Activated CD8-positive, alpha-beta T cell treated with anti-CD3 and anti-CD28 coated beads for 36 hours (primary cell): ENCODE results near the gene ESPL1. TPM values are rescaled to one million over a fixed set of nuclear protein-coding genes. Genes with fewer than 3 reads are reported as not detected.

Experiments used
- ATAC-seq: fragments of 200-7000 bp; cut with Tn5 transposase; one replicate; pipeline ENCODE4 v1.10.0; 2021; ENCODE audit warnings: mild to moderate bottlenecking, moderate library complexity
- CTCF ChIA-PET: fragments of 350-600 bp; sonication (Branson Sonifier 250); formaldehyde crosslinking; loops from one replicate; lab custom pipeline; 2021; ENCODE audit warnings: antibody characterized with exemption; lab: Charles Lee
- POLR2A ChIA-PET: fragments of 350-600 bp; sonication (Branson Sonifier 250); formaldehyde crosslinking; loops from one replicate; lab custom pipeline; 2021; ENCODE audit warnings: antibody characterized with exemption; lab: Charles Lee
- DNase-seq: peaks from one replicate; pipeline ENCODE4 v3.0.0-alpha.2; 2020
- H3K27ac Mint-ChIP-seq: one replicate; pipeline ENCODE4 v1.8.0; 2021; ENCODE audit warnings: mild to moderate bottlenecking, mixed read lengths
- H3K27me3 Mint-ChIP-seq: one replicate; pipeline ENCODE4 v1.8.0; 2021; ENCODE audit warnings: mixed read lengths
- H3K36me3 Mint-ChIP-seq: one replicate; pipeline ENCODE4 v1.8.0; 2021; ENCODE audit warnings: low read depth, mixed read lengths
- H3K4me1 Mint-ChIP-seq: one replicate; pipeline ENCODE4 v1.8.0; 2021; ENCODE audit warnings: low read depth, mixed read lengths
- H3K4me3 Mint-ChIP-seq: one replicate; pipeline ENCODE4 v1.8.0; 2021; ENCODE audit warnings: mild to moderate bottlenecking, moderate library complexity, mixed read lengths
- H3K9me3 Mint-ChIP-seq: one replicate; pipeline ENCODE4 v1.8.0; 2021; ENCODE audit warnings: mixed read lengths
- CTCF ChIP-seq: fragments of 200-600 bp; IDR thresholded peaks from one replicate; pipeline ENCODE4 v1.8.0; 2022; ENCODE audit warnings: antibody characterized with exemption, mild to moderate bottlenecking
- intact Hi-C: fragments of 100-400 bp; cut with micrococcal nuclease; formaldehyde crosslinking; loops from one replicate; pipeline ENCODE4 v1.10.0; 2022
- total RNA-seq, 2 experiments: library from RNA; stranded (reverse); gene quantifications; one replicate each; pipeline ENCODE4 v1.2.3, GENCODE V29; 2021

Gene ESPL1
- total RNA-seq, 2 experiments from 2014 or later, result 62.1 to 63.4 TPM

DNA sequence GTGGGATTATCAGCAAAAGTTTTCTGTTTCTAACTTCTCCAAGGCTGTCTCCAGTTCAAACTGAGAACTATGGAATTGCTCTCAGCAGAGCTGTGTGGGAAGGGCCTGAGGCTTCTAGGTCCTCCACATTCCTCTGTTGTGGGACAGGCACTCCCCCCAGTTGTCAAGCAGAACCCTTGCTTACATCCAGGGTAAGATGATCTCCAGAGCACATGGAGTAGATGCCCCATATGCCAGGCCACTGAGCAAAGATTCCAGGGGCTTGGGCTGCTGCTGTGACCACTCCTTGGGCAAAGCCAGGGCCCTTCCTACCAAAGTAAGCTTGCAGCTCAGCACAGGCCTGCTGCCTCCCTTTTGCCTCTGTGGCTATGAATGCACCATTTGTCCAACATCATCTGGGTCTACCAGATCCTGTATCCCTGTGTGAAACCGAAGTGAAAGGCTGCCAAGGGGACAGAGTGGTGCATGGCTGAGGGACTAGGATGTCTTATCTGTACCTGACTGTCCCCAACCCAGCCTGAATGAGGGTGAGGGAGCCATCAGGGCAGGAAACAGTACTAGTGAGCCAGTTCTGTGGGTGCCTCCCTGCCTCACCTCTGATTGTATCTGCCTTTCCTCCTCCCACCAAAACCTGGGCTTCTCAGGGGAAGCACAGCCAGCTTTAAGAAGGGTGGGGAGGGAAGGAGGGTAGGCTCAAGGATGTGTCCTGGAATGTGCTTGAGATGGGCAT, 13.1 kb upstream of the ESPL1 start:
- no peak overlapping the region for H3K4me3 Mint-ChIP-seq
- no peaks in the 10 kb centered on the region for H3K9me3 Mint-ChIP-seq
- ATAC-seq, result no peak
- POLR2A ChIA-PET, result interaction anchor here (0.9 to 1.6 kb wide), 3 partner anchors 66 to 163 kb away, joined by 3 to 6 read pairs (median 3); partner anchors contain the start of genes AAAS, CSAD and ZNF740
- CTCF ChIA-PET, result interaction anchor here (0.9 to 6.4 kb wide), 5 partner anchors 12 to 43 kb away, joined by 3 to 100 read pairs (median 4); partner anchors contain the start of gene ESPL1
- peaks cover 45% of the 10 kb centered on the region for H3K4me1 Mint-ChIP-seq
- H3K36me3 Mint-ChIP-seq, result peaks cover 11% of the 10 kb centered on the region
- intact Hi-C loops, result no loop called here
- DNase-seq, result no peak
- TF ChIP-seq CTCF, result no peak
- peak overlapping the region; percentile 49 for H3K27ac Mint-ChIP-seq
- no peaks in the 10 kb centered on the region for H3K27me3 Mint-ChIP-seq

GRCh38 chr12:53255996-53256395, 12.1 kb upstream of the ESPL1 start:
- no peaks in the 10 kb centered on the region for H3K27me3 Mint-ChIP-seq
- peaks cover 44% of the 10 kb centered on the region for H3K4me1 Mint-ChIP-seq
- no peak overlapping the region for H3K4me3 Mint-ChIP-seq
- no peaks in the 10 kb centered on the region for H3K9me3 Mint-ChIP-seq
- peaks cover 11% of the 10 kb centered on the region for H3K36me3 Mint-ChIP-seq
- ChIA-PET CTCF (interaction anchor here (1.0 to 6.4 kb wide), 6 partner anchors 11 to 157 kb away, joined by 3 to 55 read pairs (median 4); partner anchors contain the start of gene ESPL1), POLR2A (interaction anchor here (1.6 to 1.8 kb wide), 3 partner anchors 11 to 76 kb away, joined by 6 to 12 read pairs (median 7); partner anchors contain the start of genes CSAD, ESPL1 and ZNF740)
- DNase-seq (no peak), ATAC-seq (no peak)
- intact Hi-C loops, result no loop called here
- TF ChIP-seq CTCF, result no peak
- peak overlapping the region; percentile 49 for H3K27ac Mint-ChIP-seq

DNA sequence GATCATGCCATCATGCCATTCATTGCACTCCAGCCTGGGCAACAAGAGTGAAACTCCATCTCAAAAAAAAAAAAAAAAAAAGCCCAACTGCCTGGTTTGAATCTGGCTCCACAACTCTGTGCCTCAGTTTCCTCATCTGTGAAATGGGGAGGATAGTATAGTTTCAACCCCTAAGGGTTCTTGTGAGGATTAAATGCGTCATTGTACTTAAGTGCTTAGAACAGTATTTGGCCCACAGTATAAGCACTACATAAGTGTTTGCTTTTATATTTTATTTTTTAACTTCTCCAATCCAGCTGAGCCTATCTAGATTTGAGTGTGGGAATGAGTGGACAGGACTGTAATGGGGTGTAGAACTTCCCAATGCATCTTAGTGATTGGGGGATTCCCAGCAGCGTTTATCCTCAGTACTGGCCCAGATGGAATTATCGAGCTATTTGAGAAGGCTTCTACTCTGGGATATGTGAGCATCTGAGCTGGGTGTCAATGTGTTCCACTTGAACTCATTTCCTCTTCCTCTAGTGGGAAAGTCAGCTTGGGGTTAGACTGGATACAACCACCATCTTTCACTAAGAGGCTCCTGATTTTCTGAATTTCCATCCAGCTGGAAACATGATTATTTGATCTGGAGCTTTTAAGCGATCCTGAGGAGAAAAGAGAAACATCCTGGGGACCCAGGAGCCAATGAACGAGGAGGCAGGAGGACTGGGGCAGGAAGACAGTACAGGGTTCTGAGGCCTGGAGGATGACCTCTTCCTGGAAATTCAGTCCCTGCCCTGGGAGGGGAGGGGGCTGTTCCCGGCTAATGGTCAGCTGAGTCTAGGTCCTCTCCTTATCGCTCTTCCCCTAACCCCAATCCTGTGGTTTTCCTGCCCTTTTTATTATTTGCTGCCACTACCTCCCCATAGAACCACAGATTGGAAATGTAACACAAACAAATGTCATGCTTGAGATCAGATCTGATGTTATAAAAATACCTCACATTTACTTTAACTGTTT, 9.3 kb upstream of the ESPL1 start:
- peaks cover 4% of the 10 kb centered on the region for H3K36me3 Mint-ChIP-seq
- intact Hi-C loops, result no loop called here
- no peak overlapping the region for H3K27ac Mint-ChIP-seq
- H3K4me3 Mint-ChIP-seq, result no peak overlapping the region
- no peak for DNase-seq
- H3K9me3 Mint-ChIP-seq, result no peaks in the 10 kb centered on the region
- H3K4me1 Mint-ChIP-seq, result peaks cover 26% of the 10 kb centered on the region
- ChIA-PET CTCF (interaction anchor here (1.0 to 2.9 kb wide), 7 partner anchors 9 to 99 kb away, joined by 3 to 11 read pairs (median 5); partner anchors contain the start of genes AAAS, ESPL1 and PFDN5), POLR2A (interaction anchor here (1.0 kb wide), 1 partner anchor 8 kb away, joined by 6 read pairs; no protein-coding TSS in a partner anchor)
- no peaks in the 10 kb centered on the region for H3K27me3 Mint-ChIP-seq
- no peak for ATAC-seq
- no peak for TF ChIP-seq CTCF

GRCh38 chr12:53259891-53260290, 8.2 kb upstream of the ESPL1 start:
- Mint-ChIP-seq H3K27me3 (no peaks in the 10 kb centered on the region), H3K27ac (no peak overlapping the region)

More at GRCh38 chr12:53259891-53260290, 8.2 kb upstream of the ESPL1 start:
- Mint-ChIP-seq H3K4me3 (no peak overlapping the region), H3K9me3 (no peaks in the 10 kb centered on the region), H3K4me1 (peaks cover 21% of the 10 kb centered on the region), H3K36me3 (peaks cover 2% of the 10 kb centered on the region)
- intact Hi-C loops, result no loop called here
- ChIA-PET CTCF (interaction anchor here (1.0 to 2.1 kb wide), 3 partner anchors 36 to 62 kb away, joined by 3 to 7 read pairs (median 5); partner anchors contain the start of genes AAAS and PFDN5), POLR2A (no interaction called here)
- TF ChIP-seq CTCF, result no peak
- no peak for DNase-seq
- no peak for ATAC-seq
